Lung microvascular endothelial cell (primary cell): ENCODE results near the gene PRAMEF11. TPM values are rescaled to one million over a fixed set of nuclear protein-coding genes. Genes with fewer than 3 reads are reported as not detected.

Source experiments
- DNase-seq, 2 donors: peaks; one replicate each; pipeline versions ENCODE4 v3.0.0 to v3.0.0-alpha.2; 2010; ENCODE audit warnings: low read depth in 2 of 2
- total RNA-seq: library from RNA; depleted of rRNA; stranded (reverse); fragments of >200 nt; gene quantifications from 2 replicates; pipeline ENCODE4 v1.2.1, GENCODE V29; 2014

Gene PRAMEF11
- total RNA-seq, 1 donor from 2014 or later, result not detected

DNA sequence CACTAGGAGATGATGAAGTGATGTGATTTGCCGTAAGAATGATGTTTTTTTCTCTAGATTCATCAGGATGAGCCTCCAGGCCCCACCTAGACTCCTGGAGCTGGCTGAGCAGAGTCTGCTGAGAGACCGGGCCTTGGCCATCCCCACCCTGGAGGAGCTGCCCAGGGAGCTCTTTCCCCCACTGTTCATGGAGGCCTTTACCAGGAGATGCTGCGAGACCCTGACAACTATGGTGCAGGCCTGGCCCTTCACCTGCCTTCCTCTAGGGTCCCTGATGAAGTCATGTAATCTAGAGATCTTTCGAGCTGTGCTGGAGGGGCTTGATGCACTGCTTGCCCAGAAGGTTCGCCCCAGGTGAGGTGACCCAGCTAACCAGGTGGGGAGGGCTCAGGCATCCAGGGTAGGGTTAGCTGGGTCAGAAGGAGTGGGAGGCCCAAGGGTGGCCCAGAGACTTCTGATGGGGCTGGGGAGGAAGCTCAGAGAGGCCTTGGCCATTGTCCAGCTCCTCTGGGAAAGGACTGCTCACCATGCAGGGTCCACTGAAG, 56.3 kb downstream of the PRAMEF11 start:
- DNase-seq, result no peak

Other genes with a start within 250 kb of the PRAMEF11 start
- gene DHRS3, start 213.2 kb downstream of the PRAMEF11 start, total RNA-seq, result 83.5 and 150 TPM in 2 replicates
- not detected in 2 replicates for gene AADACL4, start 187.3 kb downstream of the PRAMEF11 start, total RNA-seq
- not detected in 2 replicates for gene AADACL3, start 115.3 kb downstream of the PRAMEF11 start, total RNA-seq
- gene CFAP107, start 85.2 kb downstream of the PRAMEF11 start, total RNA-seq, result not detected in 2 replicates
- gene PRAMEF12, start 57.7 kb downstream of the PRAMEF11 start, total RNA-seq, result not detected in 2 replicates
- gene PRAMEF1, start 40.0 kb downstream of the PRAMEF11 start, total RNA-seq, result not detected in 2 replicates
- gene HNRNPCL1, start 17.3 kb upstream of the PRAMEF11 start, total RNA-seq, result not detected in 2 replicates
- gene PRAMEF2, start 25.7 kb upstream of the PRAMEF11 start, total RNA-seq, result not detected in 2 replicates
- gene PRAMEF4, start 54.8 kb upstream of the PRAMEF11 start, total RNA-seq, result not detected in 2 replicates
- not detected in 2 replicates for gene PRAMEF10, start 66.9 kb upstream of the PRAMEF11 start, total RNA-seq
- not detected in 2 replicates for gene PRAMEF7, start 85.2 kb upstream of the PRAMEF11 start, total RNA-seq
- gene PRAMEF6, start 116.2 kb upstream of the PRAMEF11 start, total RNA-seq, result not detected in 2 replicates
- not detected in 2 replicates for gene PRAMEF27, start 225.2 kb upstream of the PRAMEF11 start, total RNA-seq
- not detected in 2 replicates for gene HNRNPCL3, start 229.4 kb upstream of the PRAMEF11 start, total RNA-seq
- not detected in 2 replicates for gene PRAMEF25, start 239.4 kb upstream of the PRAMEF11 start, total RNA-seq